ENCODE measurements around the gene COL1A2.

COL1A2 gene

GRCh38 chr7:94412762-94413322 lies 18.1 kb downstream of the COL1A2 start:
- no peak for DNase-seq

GRCh38 chr7:94414481-94414880 lies 19.8 kb downstream of the COL1A2 start:
- no peak for DNase-seq

- no peak for DNase-seq
Measured at GRCh38 chr7:94414980-94415379, 20.3 kb downstream of the COL1A2 start.

- DNase-seq = no peak
Measured at GRCh38 chr7:94417306-94417705, 22.6 kb downstream of the COL1A2 start.

- no peak for DNase-seq
Measured at GRCh38 chr7:94417901-94418300, 23.2 kb downstream of the COL1A2 start.

- DNase-seq = no peak
Measured at GRCh38 chr7:94418851-94419250, 24.2 kb downstream of the COL1A2 start.

GRCh38 chr7:94420328-94420727 lies 25.6 kb downstream of the COL1A2 start:
- DNase-seq = no peak

- no peak for DNase-seq
Measured at GRCh38 chr7:94421681-94422080, 27.0 kb downstream of the COL1A2 start.

- DNase-seq = no peak
Measured at GRCh38 chr7:94422136-94422535, 27.4 kb downstream of the COL1A2 start.

GRCh38 chr7:94422827-94423460 lies 28.2 kb downstream of the COL1A2 start:
- DNase-seq = no peak

- DNase-seq = no peak
Measured at GRCh38 chr7:94423863-94424735, 29.4 kb downstream of the COL1A2 start.

- no peak for DNase-seq
Measured at GRCh38 chr7:94425546-94425945, 30.9 kb downstream of the COL1A2 start.

- no peak for DNase-seq
Measured at GRCh38 chr7:94426980-94427875, 32.5 kb downstream of the COL1A2 start.

- no peak for DNase-seq
Measured at GRCh38 chr7:94429153-94429552, 34.5 kb downstream of the COL1A2 start.

GRCh38 chr7:94431176-94431575 lies 36.5 kb downstream of the COL1A2 start:
- no peak for DNase-seq

GRCh38 chr7:94431619-94432280 lies 37.1 kb downstream of the COL1A2 start:
- no peak for DNase-seq

GRCh38 chr7:94432281-94432670 lies 37.6 kb downstream of the COL1A2 start:
- no peak for DNase-seq

GRCh38 chr7:94432817-94433216 lies 38.1 kb downstream of the COL1A2 start:
- DNase-seq = no peak

- DNase-seq = no peak
Measured at GRCh38 chr7:94433224-94433623, 38.5 kb downstream of the COL1A2 start.

- DNase-seq = no peak
Measured at GRCh38 chr7:94434042-94434441, 39.3 kb downstream of the COL1A2 start.

GRCh38 chr7:94436018-94436604 lies 41.4 kb downstream of the COL1A2 start:
- DNase-seq = peak; percentile 74

- no peak for DNase-seq
Measured at GRCh38 chr7:94436700-94437099, 42.0 kb downstream of the COL1A2 start.
